ENCODE results near the gene RUVBL1. TPM values are rescaled to one million over a fixed set of nuclear protein-coding genes. Genes with fewer than 3 reads are reported as not detected.

RUVBL1 gene
- total RNA-seq, 2 donors from 2014 or later = 36.1 to 69.7 TPM

GRCh38 chr3:128077665-128078064 is 45.9 kb downstream of the RUVBL1 start:
- H3K9me3 Mint-ChIP-seq = no peaks in the 10 kb centered on the region
- H3K36me3 Mint-ChIP-seq = peaks cover 11 to 12% of the 10 kb centered on the region in 2 donors

DNA sequence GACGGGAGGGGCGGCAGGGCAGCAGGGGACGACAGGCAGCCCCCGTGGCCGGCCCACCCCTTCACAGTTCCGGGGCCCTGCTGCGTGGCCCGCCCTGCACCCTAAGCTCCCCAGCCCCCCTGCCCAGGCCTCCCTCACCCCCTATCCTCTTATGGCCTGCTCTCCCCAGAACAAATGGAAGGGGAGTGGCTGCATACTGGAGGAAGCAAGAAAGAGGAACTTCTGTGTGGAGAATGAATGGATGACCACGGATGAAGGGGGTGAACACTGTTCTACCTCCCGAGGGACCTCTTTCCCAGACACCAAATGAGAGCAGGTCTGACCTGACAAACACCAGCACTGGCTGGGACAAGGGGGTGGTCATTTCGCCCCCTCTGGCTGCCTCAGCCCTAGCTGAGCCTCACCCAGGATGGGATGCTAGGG is 46.4 kb downstream of the RUVBL1 start:
- no peak for ATAC-seq
- no peaks in the 10 kb centered on the region for H3K9me3 Mint-ChIP-seq

More at GRCh38 chr3:128077665-128078064, 45.9 kb downstream of the RUVBL1 start:
- DNase-seq (ENCODE audit: low spot score in 2 of 2) = no peak
- H3K27ac Mint-ChIP-seq = no peak overlapping the region
- ATAC-seq = no peak

GRCh38 chr3:128076483-128077201 is 47.0 kb downstream of the RUVBL1 start:
- no peak overlapping the region for H3K27ac Mint-ChIP-seq
- H3K9me3 Mint-ChIP-seq = no peaks in the 10 kb centered on the region
- DNase-seq (ENCODE audit: low spot score in 2 of 2) = peak in 1 of 2 donors; percentile 28
- peaks cover 8 to 9% of the 10 kb centered on the region in 2 donors for H3K36me3 Mint-ChIP-seq
- ATAC-seq = peak; percentile 15 to 25

More for the DNA sequence above, 46.4 kb downstream of the RUVBL1 start:
- DNase-seq (ENCODE audit: low spot score in 2 of 2) = no peak
- peaks cover 8 to 10% of the 10 kb centered on the region in 2 donors for H3K36me3 Mint-ChIP-seq
- no peak overlapping the region for H3K27ac Mint-ChIP-seq

DNA sequence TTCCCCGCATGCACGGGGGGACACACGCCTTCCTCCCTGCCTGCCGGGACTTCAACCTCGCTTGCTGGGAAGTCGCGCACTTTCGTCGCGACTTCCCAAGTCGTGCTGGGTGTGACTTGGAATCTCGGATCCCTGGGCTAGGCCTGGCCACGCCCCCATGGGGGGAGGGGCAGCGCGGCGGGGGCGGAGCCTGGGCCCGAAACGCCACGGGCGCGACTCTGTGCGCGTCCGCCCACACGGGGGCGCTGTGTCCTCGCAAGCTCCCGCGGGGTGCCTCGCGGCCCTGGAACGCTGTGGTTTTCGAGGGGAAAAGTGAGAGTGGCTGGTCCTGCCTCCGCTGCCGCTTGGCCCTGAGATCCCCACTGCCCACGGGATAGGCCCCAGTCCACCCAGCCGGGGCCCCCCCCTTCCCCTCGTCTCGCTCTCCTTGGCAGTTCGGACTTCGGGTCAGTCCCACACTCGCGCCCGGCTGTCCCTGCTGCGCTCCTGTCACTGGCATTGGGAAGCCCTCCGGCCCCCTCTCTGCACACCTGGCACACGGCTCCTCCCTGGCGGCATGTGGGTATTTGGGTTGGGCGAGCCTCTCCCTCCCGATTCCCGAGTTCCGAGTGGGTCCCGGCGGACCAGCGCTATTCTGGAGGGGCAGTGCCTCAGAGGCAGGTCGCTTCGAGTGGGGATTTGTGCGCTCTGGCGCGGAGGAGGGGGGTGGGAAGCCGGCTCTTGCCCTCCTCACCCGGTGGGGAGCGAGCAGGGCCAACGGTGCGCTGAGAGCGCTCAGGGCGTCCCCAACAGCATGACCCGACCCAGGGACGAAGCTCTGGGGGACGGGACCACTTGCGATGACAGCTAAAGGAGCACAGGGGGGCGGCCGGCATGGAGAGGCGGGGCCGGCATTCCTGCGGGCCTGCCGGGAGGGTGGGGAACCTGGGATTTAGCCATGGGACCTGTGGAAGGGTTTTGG is 47.8 kb downstream of the RUVBL1 start:
- peak; percentile 77 to 82 for ATAC-seq
- Mint-ChIP-seq H3K9me3 (no peaks in the 10 kb centered on the region), H3K27ac (peak overlapping the region in 1 of 2 donors; percentile 19), H3K36me3 (peaks cover 1 to 7% of the 10 kb centered on the region in 2 donors)
- peak; percentile 82 to 93 for DNase-seq (ENCODE audit: low spot score in 2 of 2)

GRCh38 chr3:128074851-128075521 is 48.6 kb downstream of the RUVBL1 start:
- ATAC-seq (peak; percentile 1 to 7), DNase-seq (ENCODE audit: low spot score in 2 of 2) (no peak)
- peak overlapping the region in 1 of 2 donors; percentile 19 for H3K27ac Mint-ChIP-seq
- H3K9me3 Mint-ChIP-seq = no peaks in the 10 kb centered on the region
- no peaks in the 10 kb centered on the region for H3K36me3 Mint-ChIP-seq

DNA sequence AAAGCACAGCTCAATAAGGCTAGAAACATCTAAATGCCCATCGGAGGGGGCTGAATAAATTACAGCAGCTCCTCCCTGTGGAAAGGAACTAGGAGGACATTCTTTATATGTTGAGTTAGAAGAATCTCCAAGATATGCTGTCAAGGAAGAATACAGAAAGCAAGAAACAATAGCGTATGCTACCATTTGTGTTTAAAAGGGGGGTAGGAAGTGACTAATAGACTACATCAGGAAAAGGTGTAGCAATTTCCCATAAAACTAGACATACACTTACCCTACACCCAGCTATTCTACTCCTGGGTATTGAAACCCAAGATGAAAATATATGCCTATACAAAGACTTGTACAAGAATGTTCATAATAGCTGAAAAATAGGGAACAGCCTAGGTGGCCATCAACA is 49.8 kb downstream of the RUVBL1 start:
- Mint-ChIP-seq H3K9me3 (no peaks in the 10 kb centered on the region), H3K27ac (peak overlapping the region in 1 of 2 donors; percentile 74), H3K36me3 (no peaks in the 10 kb centered on the region)
- no peak for DNase-seq (ENCODE audit: low spot score in 2 of 2)
- no peak for ATAC-seq

- Mint-ChIP-seq H3K36me3 (peaks cover 2% of the 10 kb centered on the region in 2 donors), H3K9me3 (no peaks in the 10 kb centered on the region), H3K27ac (peak overlapping the region in 1 of 2 donors; percentile 74)
- ATAC-seq (no peak), DNase-seq (ENCODE audit: low spot score in 2 of 2) (no peak)
Observed at GRCh38 chr3:128073185-128073725, 50.4 kb downstream of the RUVBL1 start.

DNA sequence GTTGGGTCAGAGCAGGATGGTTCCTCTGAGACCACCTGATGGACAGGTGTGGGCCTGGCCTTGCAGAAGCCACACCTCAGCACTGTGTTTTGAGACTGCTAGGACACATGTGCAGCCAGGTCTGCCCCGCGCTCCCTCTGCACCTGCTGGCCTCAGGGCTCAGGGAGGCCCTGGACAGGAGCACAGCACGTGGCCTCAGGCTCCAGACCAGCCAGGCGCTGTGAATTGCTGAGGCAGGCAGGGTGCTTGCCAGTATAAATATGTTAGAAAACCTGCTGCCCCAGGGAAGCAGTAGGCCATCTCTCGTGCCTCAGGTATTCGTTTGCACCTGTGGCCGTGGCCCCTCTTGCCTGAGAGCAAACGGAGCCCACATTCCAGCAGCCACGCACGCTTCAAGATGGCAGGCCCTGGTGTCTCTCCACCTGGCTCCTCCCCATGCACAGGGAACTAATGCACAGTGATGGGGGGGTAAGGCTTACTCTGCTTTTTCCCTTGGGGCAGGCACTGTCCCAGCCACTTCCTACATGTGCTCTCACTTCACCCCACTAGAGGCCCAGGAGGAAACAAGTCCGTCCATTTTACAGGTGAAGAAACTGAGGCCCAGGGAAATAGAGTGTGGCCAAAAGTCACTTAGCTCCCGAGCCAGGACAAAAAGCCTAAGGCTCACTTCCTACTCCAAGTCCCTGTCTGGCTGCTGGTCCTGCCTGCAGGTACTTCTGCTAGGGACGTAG is 51.0 kb downstream of the RUVBL1 start:
- Mint-ChIP-seq H3K9me3 (no peaks in the 10 kb centered on the region), H3K36me3 (peaks cover 5 to 8% of the 10 kb centered on the region in 2 donors), H3K27ac (peak overlapping the region in 1 of 2 donors; percentile 78)
- ATAC-seq (no peak), DNase-seq (ENCODE audit: low spot score in 2 of 2) (no peak)

DNA sequence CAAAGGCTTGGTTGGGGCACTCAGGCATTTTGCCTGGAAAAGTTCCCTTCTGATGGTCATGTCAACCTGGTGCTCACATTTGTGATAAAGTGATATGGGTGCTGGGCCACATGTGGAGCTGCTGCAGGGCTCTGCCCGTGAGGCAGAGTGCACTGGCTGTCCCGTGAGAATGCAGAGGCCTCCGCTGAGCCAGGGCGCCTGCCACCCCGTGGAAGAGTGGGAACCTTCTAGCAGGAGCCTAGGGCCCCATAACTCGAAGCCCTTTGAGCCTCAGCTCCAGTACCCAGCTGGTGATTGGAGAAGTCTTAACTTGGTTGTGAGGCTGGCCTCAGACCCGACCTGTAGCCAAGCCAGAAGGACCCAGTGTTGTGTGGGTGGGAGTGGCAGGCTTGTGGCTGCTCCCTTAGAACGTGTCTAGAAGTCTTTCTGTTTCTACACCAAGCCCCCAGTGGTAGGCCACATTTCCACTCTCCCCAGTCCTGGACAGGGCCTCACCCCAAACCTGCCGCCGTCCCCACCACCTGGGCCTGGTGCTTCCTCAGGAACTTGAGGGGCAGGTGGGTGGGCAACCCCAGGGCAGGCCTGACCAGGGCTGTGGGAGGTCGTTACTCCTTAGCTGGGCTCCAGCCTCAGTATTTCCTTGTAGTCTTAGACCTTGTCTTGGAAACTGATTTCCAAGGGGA is 51.7 kb downstream of the RUVBL1 start:
- DNase-seq (ENCODE audit: low spot score in 2 of 2) = no peak
- no peak for ATAC-seq
- Mint-ChIP-seq H3K36me3 (peaks cover 10 to 15% of the 10 kb centered on the region in 2 donors), H3K27ac (peak overlapping the region in 1 of 2 donors; percentile 78), H3K9me3 (no peaks in the 10 kb centered on the region)

- Mint-ChIP-seq H3K27ac (peak overlapping the region in 1 of 2 donors; percentile 78), H3K36me3 (peaks cover 10 to 17% of the 10 kb centered on the region in 2 donors), H3K9me3 (no peaks in the 10 kb centered on the region)
- ATAC-seq = no peak
- DNase-seq (ENCODE audit: low spot score in 2 of 2) = no peak
Observed at GRCh38 chr3:128070898-128071591, 52.6 kb downstream of the RUVBL1 start.

DNA sequence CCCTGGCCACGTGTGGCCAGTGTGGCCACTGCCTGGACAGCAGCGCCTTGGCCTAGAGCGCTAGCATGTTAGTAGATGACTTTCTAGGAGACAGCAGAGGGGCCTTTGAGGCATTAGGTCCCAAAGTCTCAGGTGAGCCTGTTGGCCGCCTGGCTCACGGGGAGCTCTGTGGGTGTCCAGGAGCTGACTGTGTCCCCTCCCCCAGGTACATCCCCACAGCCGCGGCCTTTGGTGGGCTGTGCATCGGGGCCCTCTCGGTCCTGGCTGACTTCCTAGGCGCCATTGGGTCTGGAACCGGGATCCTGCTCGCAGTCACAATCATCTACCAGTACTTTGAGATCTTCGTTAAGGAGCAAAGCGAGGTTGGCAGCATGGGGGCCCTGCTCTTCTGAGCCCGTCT is 54.3 kb downstream of the RUVBL1 start:
- Mint-ChIP-seq H3K36me3 (peaks cover 10 to 29% of the 10 kb centered on the region in 2 donors), H3K9me3 (no peaks in the 10 kb centered on the region), H3K27ac (peak overlapping the region in 1 of 2 donors; percentile 15)
- DNase-seq (ENCODE audit: low spot score in 2 of 2) (no peak), ATAC-seq (no peak)

GRCh38 chr3:128068156-128068620 is 55.4 kb downstream of the RUVBL1 start:
- H3K36me3 Mint-ChIP-seq = peaks cover 10 to 29% of the 10 kb centered on the region in 2 donors
- ATAC-seq (peak; percentile 32 to 50), DNase-seq (ENCODE audit: low spot score in 2 of 2) (peak in 1 of 2 donors; percentile 57)
- H3K27ac Mint-ChIP-seq = peak overlapping the region; percentile 26 to 93
- no peaks in the 10 kb centered on the region for H3K9me3 Mint-ChIP-seq

DNA sequence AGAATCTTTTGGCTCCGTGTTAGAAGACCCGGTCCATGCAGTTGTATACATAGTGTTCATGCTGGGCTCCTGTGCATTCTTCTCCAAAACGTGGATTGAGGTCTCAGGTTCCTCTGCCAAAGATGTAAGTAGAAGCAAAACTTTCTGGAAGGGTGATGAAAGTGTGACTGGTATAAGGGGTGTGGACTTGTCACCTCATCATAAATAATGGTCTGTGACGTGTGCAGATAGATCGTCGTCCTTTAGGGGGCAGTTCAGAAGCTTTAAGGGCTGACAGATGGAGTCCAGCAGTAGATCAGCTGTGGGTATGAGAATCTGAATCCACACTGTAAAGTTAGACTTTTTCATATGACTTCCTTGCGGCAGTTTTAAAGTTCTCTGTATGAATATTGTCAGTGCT is 56.1 kb downstream of the RUVBL1 start:
- no peak overlapping the region for H3K27ac Mint-ChIP-seq
- H3K36me3 Mint-ChIP-seq = peaks cover 10 to 32% of the 10 kb centered on the region in 2 donors
- H3K9me3 Mint-ChIP-seq = no peaks in the 10 kb centered on the region
- ATAC-seq = no peak
- DNase-seq (ENCODE audit: low spot score in 2 of 2) = no peak

GRCh38 chr3:128066676-128067075 is 56.9 kb downstream of the RUVBL1 start:
- H3K36me3 Mint-ChIP-seq = peaks cover 18 to 40% of the 10 kb centered on the region in 2 donors
- no peak for DNase-seq (ENCODE audit: low spot score in 2 of 2)
- no peak for ATAC-seq
- no peak overlapping the region for H3K27ac Mint-ChIP-seq
- no peaks in the 10 kb centered on the region for H3K9me3 Mint-ChIP-seq

DNA sequence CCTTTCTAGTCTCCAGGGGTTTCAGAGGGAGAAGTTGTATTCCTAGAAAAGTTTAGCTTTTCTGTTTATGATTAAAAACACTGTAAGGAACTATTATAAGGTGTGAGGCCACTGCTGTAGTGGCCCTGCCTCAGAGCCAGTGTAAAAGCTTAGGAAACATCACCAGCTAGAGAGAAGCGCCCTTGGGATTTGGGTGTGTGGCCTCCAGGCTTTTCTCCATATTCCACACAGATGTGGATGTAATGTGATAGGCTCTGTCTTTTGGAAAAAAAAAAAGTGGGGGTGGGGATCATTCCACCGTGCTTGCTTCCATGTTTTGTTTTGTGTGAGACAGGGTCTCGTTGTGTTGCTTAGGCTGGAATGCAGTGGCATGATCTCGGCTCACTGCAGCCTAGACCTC is 57.5 kb downstream of the RUVBL1 start:
- DNase-seq (ENCODE audit: low spot score in 2 of 2) (no peak), ATAC-seq (no peak)
- Mint-ChIP-seq H3K27ac (no peak overlapping the region), H3K9me3 (no peaks in the 10 kb centered on the region), H3K36me3 (peaks cover 24 to 45% of the 10 kb centered on the region in 2 donors)
